Lung (tissue), 12 donors: ENCODE measurements around the gene PRKN. TPM values are rescaled to one million over a fixed set of nuclear protein-coding genes. Genes with fewer than 3 reads are reported as not detected.
"Not testable (repeated sequence)": the region's sequence is repeated elsewhere in the genome, so short reads cannot be mapped to it uniquely, and the experiment has no call there.

Source experiments
- ATAC-seq: fragments of 200-7000 bp; cut with Tn5 transposase; one replicate; pipeline ENCODE4 v1.9.1; 2020; ENCODE audit warnings: moderate number of reproducible peaks; ENCODE audit not compliant: insufficient read depth, low FRiP score
- DNase-seq, 3 donors: peaks; one replicate each; pipeline ENCODE4 v3.0.0-alpha.2; 2013 to 2017
- H3K27ac ChIP-seq, 2 donors: one replicate each; pipeline ENCODE4 v1.5.1; 2013; ENCODE audit warnings: mild to moderate bottlenecking in 2 of 2, moderate library complexity in 2 of 2, control low read depth in 1 of 2, inconsistent platforms in 1 of 2, low read depth in 1 of 2, low read length in 1 of 2
- H3K27me3 ChIP-seq, 3 donors: one replicate each; pipeline ENCODE4 v1.5.1; 2013; ENCODE audit warnings: low read length in 2 of 3; ENCODE audit not compliant: control insufficient read depth in 3 of 3, insufficient read depth in 3 of 3
- H3K36me3 ChIP-seq, 4 donors: one replicate each; pipeline ENCODE4 v1.5.1; 2013; ENCODE audit warnings: low read length in 4 of 4, mild to moderate bottlenecking in 1 of 4, moderate library complexity in 1 of 4; ENCODE audit not compliant: control insufficient read depth in 4 of 4, insufficient read depth in 4 of 4
- H3K4me1 ChIP-seq, 5 donors: one replicate each; pipeline ENCODE4 v1.5.1; 2013; ENCODE audit warnings: low read length in 5 of 5, mild to moderate bottlenecking in 2 of 5, moderate library complexity in 1 of 5; ENCODE audit not compliant: control insufficient read depth in 5 of 5, insufficient read depth in 5 of 5
- H3K4me3 ChIP-seq: one replicate; pipeline ENCODE4 v1.5.1; 2013; ENCODE audit warnings: mild to moderate bottlenecking, control low read depth, moderate library complexity
- H3K9ac ChIP-seq, 2 donors: one replicate each; pipeline ENCODE4 v1.5.1; 2013; ENCODE audit warnings: low read length in 2 of 2, control low read depth in 1 of 2; ENCODE audit not compliant: insufficient read depth in 1 of 2
- H3K9me3 ChIP-seq, 4 donors: one replicate each; pipeline ENCODE4 v1.5.1; 2013; ENCODE audit warnings: low read length in 3 of 4, mild to moderate bottlenecking in 1 of 4, moderate library complexity in 1 of 4; ENCODE audit not compliant: control insufficient read depth in 4 of 4, insufficient read depth in 3 of 4
- WGBS, 2 donors: extraction: QIAGEN DNeasy Blood & Tissue Kit; methylation state at CpG; one replicate each; pipeline ENCODE4 v1.1.7; 2013; 5-methylcytosine and 5-hydroxymethylcytosine counted together
- polyA plus RNA-seq, 2 donors: library from polyadenylated mRNA; stranded (reverse); fragments of 200-250 nt; gene quantifications; one replicate each; pipeline ENCODE4 v1.2.1, GENCODE V29; 2013
- total RNA-seq, 2 donors: library from RNA; depleted of rRNA in 1 of 2; stranded (reverse); fragments of >200 nt in 1 of 2; gene quantifications; one replicate each; pipeline ENCODE4 v1.2.1, GENCODE V29; 2014 to 2021
- TF ChIP-seq, protein P1 (sequence below): IDR thresholded peaks from 2 replicates; pipeline ENCODE4 v1.5.1; 2012; ENCODE audit warnings: mild to moderate bottlenecking; ENCODE audit errors: control extremely low read depth, extremely low read depth
- donor health status: control.
- donor health status: control.
- donor health status: Bipolar disorder and iron deficiency.
- donor health status: healthy.
- donor health status: DM: yes; HTN: yes; CAD: no.

PRKN gene
- total and polyA plus RNA-seq, 4 donors, result 0.27 to 11.2 (median 3.1) TPM

DNA sequence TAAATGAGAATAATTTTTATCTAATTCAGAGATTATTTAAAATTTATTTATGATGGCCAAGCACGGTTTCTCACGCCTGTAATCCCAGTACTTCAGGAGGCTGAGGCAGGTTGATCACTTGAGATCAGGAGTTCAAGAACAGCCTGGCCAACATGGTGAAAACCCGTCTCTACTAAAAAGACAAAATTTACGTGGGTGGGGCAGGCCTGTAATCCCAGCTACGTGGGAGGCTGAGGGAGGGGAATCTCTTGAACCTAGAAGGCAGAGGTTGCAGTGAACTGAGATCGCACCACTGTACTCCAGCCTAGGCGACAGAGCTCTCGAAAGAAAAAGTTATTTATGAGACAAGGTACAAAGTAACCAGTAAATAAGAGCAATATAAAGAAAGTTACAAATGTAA, 1394.2 kb downstream of the PRKN start:
- H3K27ac ChIP-seq, result no peak overlapping the region
- H3K4me1 ChIP-seq, result no peaks in the 10 kb centered on the region
- ATAC-seq, result no peak
- H3K9me3 ChIP-seq, result no peaks in the 10 kb centered on the region
- no peak overlapping the region for H3K9ac ChIP-seq
- 88 to 90% methylated on average over 8 of the region's 8 CpGs for WGBS, 2 donors
- H3K27me3 ChIP-seq, result no peaks in the 10 kb centered on the region
- TF ChIP-seq, protein P1, sequence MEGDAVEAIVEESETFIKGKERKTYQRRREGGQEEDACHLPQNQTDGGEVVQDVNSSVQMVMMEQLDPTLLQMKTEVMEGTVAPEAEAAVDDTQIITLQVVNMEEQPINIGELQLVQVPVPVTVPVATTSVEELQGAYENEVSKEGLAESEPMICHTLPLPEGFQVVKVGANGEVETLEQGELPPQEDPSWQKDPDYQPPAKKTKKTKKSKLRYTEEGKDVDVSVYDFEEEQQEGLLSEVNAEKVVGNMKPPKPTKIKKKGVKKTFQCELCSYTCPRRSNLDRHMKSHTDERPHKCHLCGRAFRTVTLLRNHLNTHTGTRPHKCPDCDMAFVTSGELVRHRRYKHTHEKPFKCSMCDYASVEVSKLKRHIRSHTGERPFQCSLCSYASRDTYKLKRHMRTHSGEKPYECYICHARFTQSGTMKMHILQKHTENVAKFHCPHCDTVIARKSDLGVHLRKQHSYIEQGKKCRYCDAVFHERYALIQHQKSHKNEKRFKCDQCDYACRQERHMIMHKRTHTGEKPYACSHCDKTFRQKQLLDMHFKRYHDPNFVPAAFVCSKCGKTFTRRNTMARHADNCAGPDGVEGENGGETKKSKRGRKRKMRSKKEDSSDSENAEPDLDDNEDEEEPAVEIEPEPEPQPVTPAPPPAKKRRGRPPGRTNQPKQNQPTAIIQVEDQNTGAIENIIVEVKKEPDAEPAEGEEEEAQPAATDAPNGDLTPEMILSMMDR, result no peak
- no peak for DNase-seq
- H3K4me3 ChIP-seq, result no peak overlapping the region
- H3K36me3 ChIP-seq, result no peaks in the 10 kb centered on the region

DNA sequence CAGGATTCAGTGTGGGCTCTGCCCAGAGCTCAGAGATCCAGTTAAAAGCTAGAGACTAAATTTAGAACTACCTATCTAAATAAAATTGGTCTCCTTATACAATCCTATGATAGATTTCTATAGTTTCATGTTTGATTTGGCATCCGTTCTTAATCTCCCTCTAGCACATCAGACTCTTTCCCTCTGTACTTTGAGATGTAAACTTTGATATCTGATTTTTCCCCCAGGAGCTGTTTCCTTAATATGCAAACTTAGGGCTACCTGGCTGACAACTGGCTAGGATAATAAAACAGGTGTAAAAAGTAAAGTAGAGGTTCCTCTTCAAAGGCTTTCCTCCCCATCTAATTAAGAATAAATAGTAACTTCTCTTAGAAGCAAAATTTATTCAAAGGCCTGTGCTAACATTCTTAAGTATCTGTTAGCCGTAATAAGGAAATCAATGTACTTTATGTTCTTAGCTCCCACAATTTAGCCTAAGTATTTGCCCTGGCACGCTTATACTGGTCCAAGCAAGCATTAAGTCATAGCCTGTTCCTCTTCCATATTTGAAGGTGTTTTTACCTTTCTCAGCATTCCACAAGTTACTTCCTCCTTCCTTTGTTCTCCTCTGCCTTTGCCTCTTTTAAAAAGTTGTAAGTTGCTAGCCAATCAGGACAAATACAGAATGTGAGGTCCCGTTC, 1396.0 kb downstream of the PRKN start:
- H3K9me3 ChIP-seq, DNase-seq, H3K4me3 ChIP-seq, H3K36me3 ChIP-seq, H3K27me3 ChIP-seq, H3K4me1 ChIP-seq, ATAC-seq, H3K27ac ChIP-seq, H3K9ac ChIP-seq: not testable (repeated sequence)
- WGBS, 2 donors, result 65 to 87% methylated on average over 4 of the region's 4 CpGs

DNA sequence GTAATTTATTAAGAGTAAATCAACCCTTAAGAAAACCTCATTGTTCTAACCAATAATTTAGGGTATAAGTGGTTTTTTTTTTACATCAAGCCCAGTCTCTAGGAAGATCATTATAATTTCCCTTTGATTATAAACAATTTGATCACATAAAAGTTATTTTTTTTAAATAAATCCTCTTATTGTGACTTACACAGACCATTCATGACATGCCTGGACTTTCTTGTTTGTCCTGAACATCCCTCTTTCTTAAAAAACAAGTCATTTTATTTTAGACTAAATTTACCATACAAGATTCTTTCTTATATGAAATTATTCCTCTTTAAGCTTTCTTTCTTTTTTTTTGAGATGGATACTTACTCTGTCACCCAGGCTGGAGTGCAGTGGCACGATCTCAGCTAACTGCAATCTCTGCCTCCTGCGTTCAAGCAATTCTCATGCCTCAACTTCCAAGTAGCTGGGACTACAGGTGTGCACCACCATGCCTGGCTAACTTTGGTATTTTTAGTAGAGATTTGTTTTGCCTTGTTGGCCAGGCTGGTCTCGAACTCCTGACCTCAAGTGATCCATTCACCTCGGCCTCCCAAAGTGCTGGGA, 1400.1 kb downstream of the PRKN start:
- Histone ChIP-seq H3K27me3 (no peaks in the 10 kb centered on the region), H3K4me3 (no peak overlapping the region), H3K36me3 (no peaks in the 10 kb centered on the region), H3K9ac (no peak overlapping the region), H3K4me1 (no peaks in the 10 kb centered on the region), H3K9me3 (peaks cover 0 to 3% (median 0%) of the 10 kb centered on the region in 4 donors), H3K27ac (no peak overlapping the region)
- 87 to 93% methylated on average over 4 of the region's 4 CpGs for WGBS, 2 donors
- TF ChIP-seq, protein P1, result no peak
- no peak for ATAC-seq
- DNase-seq, result peak in 1 of 3 donors; percentile 7

DNA sequence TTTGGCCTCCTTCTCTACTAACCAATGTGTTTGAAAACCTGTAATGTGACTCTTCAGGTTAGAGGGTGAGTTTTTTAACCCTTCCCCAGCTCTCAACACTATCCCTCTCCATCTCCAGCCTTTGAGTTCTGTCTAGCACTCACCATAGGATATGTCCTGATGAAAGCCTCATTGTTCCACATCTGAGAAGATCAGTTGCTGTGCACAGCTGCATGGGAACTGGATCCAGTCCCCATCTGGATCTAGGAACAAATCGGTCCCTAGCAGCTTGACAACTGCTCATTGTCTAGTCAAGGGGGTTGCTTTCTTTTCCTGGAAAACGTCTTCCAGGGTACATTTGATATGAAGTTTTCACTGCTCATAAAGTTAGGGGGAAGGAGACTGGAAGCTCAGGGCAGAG, 1408.3 kb downstream of the PRKN start:
- no peaks in the 10 kb centered on the region for H3K36me3 ChIP-seq
- no peak for ATAC-seq
- TF ChIP-seq, protein P1, result no peak
- no peak overlapping the region for H3K4me3 ChIP-seq
- H3K27me3 ChIP-seq, result no peaks in the 10 kb centered on the region
- 77 to 82% methylated on average over 2 of the region's 2 CpGs for WGBS, 2 donors
- H3K27ac ChIP-seq, result no peak overlapping the region
- H3K9ac ChIP-seq, result no peak overlapping the region
- no peak for DNase-seq
- H3K4me1 ChIP-seq, result peaks cover 0 to 1% (median 0%) of the 10 kb centered on the region in 5 donors
- peaks cover 0 to 2% (median 0%) of the 10 kb centered on the region in 4 donors for H3K9me3 ChIP-seq
